RWPE2 (cell line): ENCODE measurements around the gene NUDT1.

Experiments used
- ATAC-seq: fragments of 200-7000 bp; cut with Tn5 transposase; 3 replicates; pipeline ENCODE4 v1.9.1; 2021; ENCODE audit warnings: low read depth
- DNase-seq: peaks from one replicate; pipeline ENCODE4 v3.0.0-alpha.2; 2020; ENCODE audit warnings: low spot score
- H3K27ac ChIP-seq: fragments of 450-650 bp; 2 replicates; pipeline ENCODE4 v1.5.1; 2017; ENCODE audit warnings: mild to moderate bottlenecking; ENCODE audit not compliant: poor library complexity, severe bottlenecking
- H3K27me3 ChIP-seq: fragments of 250-450 bp; sonication (Bioruptor Pico); 2 replicates; pipeline ENCODE4 v1.5.1; 2021; ENCODE audit warnings: mild to moderate bottlenecking, moderate library complexity; ENCODE audit not compliant: insufficient read depth, poor library complexity, severe bottlenecking
- H3K36me3 ChIP-seq: fragments of 250-450 bp; sonication (Bioruptor Pico); 2 replicates; pipeline ENCODE4 v1.5.1; 2020; ENCODE audit warnings: low read depth, mild to moderate bottlenecking, moderate library complexity
- H3K4me1 ChIP-seq: fragments of 250-450 bp; sonication (Bioruptor Pico); 2 replicates; pipeline ENCODE4 v1.5.1; 2021; ENCODE audit warnings: mild to moderate bottlenecking, moderate library complexity; ENCODE audit not compliant: insufficient read depth, poor library complexity, severe bottlenecking
- H3K4me3 ChIP-seq: fragments of 250-450 bp; sonication (Bioruptor Pico); 2 replicates; pipeline ENCODE4 v1.5.1; 2021; ENCODE audit warnings: mild to moderate bottlenecking, moderate library complexity; ENCODE audit not compliant: severe bottlenecking
- H3K9me3 ChIP-seq: fragments of 250-450 bp; sonication (Bioruptor Pico); 2 replicates; pipeline ENCODE4 v1.5.1; 2021; ENCODE audit warnings: mild to moderate bottlenecking, moderate library complexity; ENCODE audit not compliant: severe bottlenecking
- CTCF ChIP-seq: fragments of 450-650 bp; IDR thresholded peaks from one replicate; pipeline ENCODE4 v1.5.1; 2017; ENCODE audit warnings: mild to moderate bottlenecking, moderate library complexity; ENCODE audit not compliant: poor library complexity, severe bottlenecking

NUDT1 gene

GRCh38 chr7:2257046-2257551 is 15.1 kb downstream of the NUDT1 start:
- H3K27ac ChIP-seq, result no peak overlapping the region
- DNase-seq, result no peak
- H3K4me1 ChIP-seq, result no peaks in the 10 kb centered on the region
- ATAC-seq, result no peak
- H3K9me3 ChIP-seq, result no peaks in the 10 kb centered on the region
- no peaks in the 10 kb centered on the region for H3K27me3 ChIP-seq
- H3K36me3 ChIP-seq, result no peaks in the 10 kb centered on the region
- no peak for TF ChIP-seq CTCF
- no peak overlapping the region for H3K4me3 ChIP-seq

- no peak overlapping the region for H3K4me3 ChIP-seq
- H3K36me3 ChIP-seq, result no peaks in the 10 kb centered on the region
- H3K4me1 ChIP-seq, result no peaks in the 10 kb centered on the region
- H3K27me3 ChIP-seq, result no peaks in the 10 kb centered on the region
- TF ChIP-seq CTCF, result no peak
- ATAC-seq (no peak), DNase-seq (no peak)
- no peak overlapping the region for H3K27ac ChIP-seq
- no peaks in the 10 kb centered on the region for H3K9me3 ChIP-seq
These were observed 15.6 kb downstream of the NUDT1 start for GRCh38 chr7:2257651-2258050.

GRCh38 chr7:2258661-2259365 is 16.8 kb downstream of the NUDT1 start:
- Histone ChIP-seq H3K4me3 (no peak overlapping the region), H3K27ac (no peak overlapping the region), H3K9me3 (no peaks in the 10 kb centered on the region), H3K27me3 (no peaks in the 10 kb centered on the region), H3K36me3 (peaks cover 4% of the 10 kb centered on the region; the same call in 1 of the 2 replicates), H3K4me1 (no peaks in the 10 kb centered on the region)
- ATAC-seq, result no peak
- no peak for TF ChIP-seq CTCF
- DNase-seq, result no peak

GRCh38 chr7:2259480-2259879 is 17.5 kb downstream of the NUDT1 start:
- Histone ChIP-seq H3K4me1 (no peaks in the 10 kb centered on the region), H3K9me3 (no peaks in the 10 kb centered on the region), H3K36me3 (peaks cover 4% of the 10 kb centered on the region; the same call in 1 of the 2 replicates), H3K27ac (no peak overlapping the region), H3K27me3 (no peaks in the 10 kb centered on the region), H3K4me3 (no peak overlapping the region)
- DNase-seq, result no peak
- TF ChIP-seq CTCF, result no peak
- ATAC-seq, result no peak

- Histone ChIP-seq H3K4me1 (no peaks in the 10 kb centered on the region), H3K36me3 (peaks cover 4% of the 10 kb centered on the region; the same call in 1 of the 2 replicates), H3K4me3 (no peak overlapping the region), H3K9me3 (no peaks in the 10 kb centered on the region), H3K27ac (no peak overlapping the region), H3K27me3 (no peaks in the 10 kb centered on the region)
- DNase-seq (no peak), ATAC-seq (peak; percentile 92)
- no peak for TF ChIP-seq CTCF
These were observed 18.8 kb downstream of the NUDT1 start for GRCh38 chr7:2260820-2261219.
